WTC11 (cell line): ENCODE data around the gene DCAF6. TPM values are rescaled to one million over a fixed set of nuclear protein-coding genes. Genes with fewer than 3 reads are reported as not detected.

ENCODE experiments used
- ATAC-seq: fragments of 200-7000 bp; cut with Tn5 transposase; 2 replicates; pipeline ENCODE4 v1.10.0; 2021; ENCODE audit warnings: mild to moderate bottlenecking, moderate library complexity
- CTCF ChIA-PET: fragments of 300-600 bp; sonication (Branson Sonifier 250); formaldehyde crosslinking; loops from one replicate; lab custom pipeline; 2021; ENCODE audit warnings: antibody characterized with exemption; lab: Charles Lee
- POLR2A ChIA-PET: fragments of 350-600 bp; sonication (Branson Sonifier 250); formaldehyde crosslinking; loops from one replicate; lab custom pipeline; 2021; ENCODE audit warnings: antibody characterized with exemption; lab: Charles Lee
- DNase-seq: peaks from one replicate; pipeline ENCODE4 v3.0.0; 2021; ENCODE audit warnings: low spot score
- H3K27ac Mint-ChIP-seq: 2 replicates; pipeline ENCODE4 v1.8.0; 2021; ENCODE audit warnings: mixed read lengths
- H3K27me3 Mint-ChIP-seq: 2 replicates; pipeline ENCODE4 v1.8.0; 2021; ENCODE audit warnings: low read depth, mild to moderate bottlenecking, moderate library complexity, mixed read lengths
- H3K36me3 Mint-ChIP-seq: 2 replicates; pipeline ENCODE4 v1.8.0; 2021; ENCODE audit warnings: mixed read lengths
- H3K4me1 Mint-ChIP-seq: 2 replicates; pipeline ENCODE4 v1.8.0; 2022; ENCODE audit warnings: mixed read lengths
- H3K4me3 Mint-ChIP-seq: 2 replicates; pipeline ENCODE4 v1.8.0; 2021; ENCODE audit warnings: mild to moderate bottlenecking, moderate library complexity, mixed read lengths
- H3K9me3 Mint-ChIP-seq: 2 replicates; pipeline ENCODE4 v1.8.0; 2021; ENCODE audit warnings: mixed read lengths
- ELF4 ChIP-seq: sonication (generic); formaldehyde crosslinking; IDR thresholded peaks from 2 replicates; pipeline ENCODE4 v1.8.1; 2022; ENCODE audit warnings: low read depth, mild to moderate bottlenecking, moderate library complexity, missing genetic modification reagents
- GABPB1 ChIP-seq: sonication (generic); formaldehyde crosslinking; IDR thresholded peaks from 2 replicates; pipeline ENCODE4 v1.8.1; 2023; ENCODE audit warnings: mild to moderate bottlenecking, missing genetic modification reagents
- NFATC4 ChIP-seq: fragments of 250-450 bp; sonication (Bioruptor Pico); IDR thresholded peaks from 2 replicates; pipeline ENCODE4 v1.9.0; 2021; ENCODE audit warnings: mild to moderate bottlenecking
- NR1H2 ChIP-seq: sonication (generic); formaldehyde crosslinking; IDR thresholded peaks from 2 replicates; pipeline ENCODE4 v1.9.0; 2021; ENCODE audit warnings: mild to moderate bottlenecking, moderate library complexity, missing genetic modification reagents
- SMAD3 ChIP-seq: sonication (generic); formaldehyde crosslinking; IDR thresholded peaks from 2 replicates; pipeline ENCODE4 v1.8.0; 2022; ENCODE audit warnings: missing genetic modification reagents, mild to moderate bottlenecking, borderline replicate concordance
- ZBTB21 ChIP-seq: sonication (generic); formaldehyde crosslinking; IDR thresholded peaks from 2 replicates; pipeline ENCODE4 v1.8.1; 2023; ENCODE audit warnings: mild to moderate bottlenecking, missing genetic modification reagents, borderline replicate concordance
- ZBTB43 ChIP-seq: sonication (generic); formaldehyde crosslinking; IDR thresholded peaks from 2 replicates; pipeline ENCODE4 v1.8.1; 2023; ENCODE audit warnings: mild to moderate bottlenecking, missing genetic modification reagents
- ZNF263 ChIP-seq: sonication (generic); formaldehyde crosslinking; IDR thresholded peaks from 2 replicates; pipeline ENCODE4 v1.8.1; 2022; ENCODE audit warnings: low read depth, mild to moderate bottlenecking, moderate library complexity, missing genetic modification reagents
- ZNF317 ChIP-seq: sonication (generic); formaldehyde crosslinking; IDR thresholded peaks from 2 replicates; pipeline ENCODE4 v1.8.1; 2023; ENCODE audit warnings: low read depth, mild to moderate bottlenecking, moderate library complexity, missing genetic modification reagents, borderline replicate concordance
- ZNF671 ChIP-seq: fragments of 250-450 bp; sonication (Bioruptor Pico); IDR thresholded peaks from 2 replicates; pipeline ENCODE4 v1.8.0; 2021; ENCODE audit warnings: mild to moderate bottlenecking
- total RNA-seq: library from RNA; stranded (reverse); gene quantifications from 3 replicates; pipeline ENCODE4 v1.2.3, GENCODE V29; 2021
- TF ChIP-seq, protein P1 (sequence below): sonication (generic); formaldehyde crosslinking; IDR thresholded peaks from 2 replicates; pipeline ENCODE4 v1.8.1; 2022; ENCODE audit warnings: low read depth, missing genetic modification reagents, borderline replicate concordance
- TF ChIP-seq, protein P2 (sequence below): sonication (generic); formaldehyde crosslinking; IDR thresholded peaks from 2 replicates; pipeline ENCODE4 v1.8.0; 2022; ENCODE audit warnings: mild to moderate bottlenecking, missing genetic modification reagents
- TF ChIP-seq, protein P3 (sequence below): sonication (generic); formaldehyde crosslinking; IDR thresholded peaks from 2 replicates; pipeline ENCODE4 v1.8.0; 2022; ENCODE audit warnings: missing genetic modification reagents
- TF ChIP-seq, protein P4 (sequence below): sonication (generic); formaldehyde crosslinking; IDR thresholded peaks from 2 replicates; pipeline ENCODE4 v1.8.0; 2022; ENCODE audit warnings: mild to moderate bottlenecking, missing genetic modification reagents
- TF ChIP-seq, protein P5 (sequence below): sonication (generic); formaldehyde crosslinking; IDR thresholded peaks from 2 replicates; pipeline ENCODE4 v1.8.0; 2022; ENCODE audit warnings: mild to moderate bottlenecking, missing genetic modification reagents
- TF ChIP-seq, protein P6 (sequence below): sonication (generic); formaldehyde crosslinking; IDR thresholded peaks from 2 replicates; pipeline ENCODE4 v1.8.0; 2023; ENCODE audit warnings: missing genetic modification reagents

The DCAF6 gene
- total RNA-seq, 1 experiment from 2014 or later, result 13.5 TPM

DNA sequence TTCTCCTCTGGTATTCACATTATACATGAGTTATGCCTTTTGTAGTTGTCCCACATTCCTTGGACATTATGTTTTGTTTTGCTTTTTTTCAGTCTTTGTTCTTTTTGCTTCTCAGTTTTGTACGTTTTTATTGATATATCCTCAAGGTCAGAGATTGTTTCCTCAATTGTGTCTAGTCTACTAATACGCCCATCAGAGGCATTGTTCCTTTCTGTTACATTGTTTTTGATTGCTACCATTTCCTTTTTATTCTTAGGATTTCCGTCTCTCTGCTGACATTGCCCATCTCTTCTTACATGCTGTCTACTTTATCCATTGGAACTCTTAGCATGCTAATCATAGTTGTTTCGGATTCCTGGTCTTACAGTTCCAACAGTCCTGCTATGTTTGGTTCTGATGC lies 28.2 kb downstream of the DCAF6 start (continued):
- TF ChIP-seq, protein P1, sequence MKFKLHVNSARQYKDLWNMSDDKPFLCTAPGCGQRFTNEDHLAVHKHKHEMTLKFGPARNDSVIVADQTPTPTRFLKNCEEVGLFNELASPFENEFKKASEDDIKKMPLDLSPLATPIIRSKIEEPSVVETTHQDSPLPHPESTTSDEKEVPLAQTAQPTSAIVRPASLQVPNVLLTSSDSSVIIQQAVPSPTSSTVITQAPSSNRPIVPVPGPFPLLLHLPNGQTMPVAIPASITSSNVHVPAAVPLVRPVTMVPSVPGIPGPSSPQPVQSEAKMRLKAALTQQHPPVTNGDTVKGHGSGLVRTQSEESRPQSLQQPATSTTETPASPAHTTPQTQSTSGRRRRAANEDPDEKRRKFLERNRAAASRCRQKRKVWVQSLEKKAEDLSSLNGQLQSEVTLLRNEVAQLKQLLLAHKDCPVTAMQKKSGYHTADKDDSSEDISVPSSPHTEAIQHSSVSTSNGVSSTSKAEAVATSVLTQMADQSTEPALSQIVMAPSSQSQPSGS (CRISPR knock-in tag), result no peak

DNA sequence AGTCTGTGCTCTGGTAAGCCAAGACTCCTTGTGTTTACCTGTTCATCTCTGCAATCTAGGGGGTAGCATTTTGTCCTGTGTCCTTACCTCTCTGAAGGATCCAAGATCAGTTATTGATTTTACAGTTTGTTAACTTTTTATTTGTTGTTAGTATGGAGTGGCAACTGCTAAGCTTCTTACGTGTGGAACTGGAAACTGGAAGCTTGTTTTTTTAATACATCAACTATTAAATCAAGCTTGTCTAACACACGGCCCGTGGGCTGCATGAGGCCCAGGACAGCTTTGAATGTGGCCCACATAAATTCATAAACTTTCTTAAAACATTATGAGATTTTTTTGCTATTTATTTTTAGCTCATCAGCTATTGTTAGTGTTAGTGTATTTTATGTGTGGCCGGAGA lies 29.6 kb downstream of the DCAF6 start:
- TF ChIP-seq, protein P2, sequence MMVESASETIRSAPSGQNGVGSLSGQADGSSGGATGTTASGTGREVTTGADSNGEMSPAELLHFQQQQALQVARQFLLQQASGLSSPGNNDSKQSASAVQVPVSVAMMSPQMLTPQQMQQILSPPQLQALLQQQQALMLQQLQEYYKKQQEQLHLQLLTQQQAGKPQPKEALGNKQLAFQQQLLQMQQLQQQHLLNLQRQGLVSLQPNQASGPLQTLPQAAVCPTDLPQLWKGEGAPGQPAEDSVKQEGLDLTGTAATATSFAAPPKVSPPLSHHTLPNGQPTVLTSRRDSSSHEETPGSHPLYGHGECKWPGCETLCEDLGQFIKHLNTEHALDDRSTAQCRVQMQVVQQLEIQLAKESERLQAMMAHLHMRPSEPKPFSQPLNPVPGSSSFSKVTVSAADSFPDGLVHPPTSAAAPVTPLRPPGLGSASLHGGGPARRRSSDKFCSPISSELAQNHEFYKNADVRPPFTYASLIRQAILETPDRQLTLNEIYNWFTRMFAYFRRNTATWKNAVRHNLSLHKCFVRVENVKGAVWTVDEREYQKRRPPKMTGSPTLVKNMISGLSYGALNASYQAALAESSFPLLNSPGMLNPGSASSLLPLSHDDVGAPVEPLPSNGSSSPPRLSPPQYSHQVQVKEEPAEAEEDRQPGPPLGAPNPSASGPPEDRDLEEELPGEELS (CRISPR knock-in tag), result no peak
- no peak for TF ChIP-seq ZBTB43
- TF ChIP-seq, protein P3, sequence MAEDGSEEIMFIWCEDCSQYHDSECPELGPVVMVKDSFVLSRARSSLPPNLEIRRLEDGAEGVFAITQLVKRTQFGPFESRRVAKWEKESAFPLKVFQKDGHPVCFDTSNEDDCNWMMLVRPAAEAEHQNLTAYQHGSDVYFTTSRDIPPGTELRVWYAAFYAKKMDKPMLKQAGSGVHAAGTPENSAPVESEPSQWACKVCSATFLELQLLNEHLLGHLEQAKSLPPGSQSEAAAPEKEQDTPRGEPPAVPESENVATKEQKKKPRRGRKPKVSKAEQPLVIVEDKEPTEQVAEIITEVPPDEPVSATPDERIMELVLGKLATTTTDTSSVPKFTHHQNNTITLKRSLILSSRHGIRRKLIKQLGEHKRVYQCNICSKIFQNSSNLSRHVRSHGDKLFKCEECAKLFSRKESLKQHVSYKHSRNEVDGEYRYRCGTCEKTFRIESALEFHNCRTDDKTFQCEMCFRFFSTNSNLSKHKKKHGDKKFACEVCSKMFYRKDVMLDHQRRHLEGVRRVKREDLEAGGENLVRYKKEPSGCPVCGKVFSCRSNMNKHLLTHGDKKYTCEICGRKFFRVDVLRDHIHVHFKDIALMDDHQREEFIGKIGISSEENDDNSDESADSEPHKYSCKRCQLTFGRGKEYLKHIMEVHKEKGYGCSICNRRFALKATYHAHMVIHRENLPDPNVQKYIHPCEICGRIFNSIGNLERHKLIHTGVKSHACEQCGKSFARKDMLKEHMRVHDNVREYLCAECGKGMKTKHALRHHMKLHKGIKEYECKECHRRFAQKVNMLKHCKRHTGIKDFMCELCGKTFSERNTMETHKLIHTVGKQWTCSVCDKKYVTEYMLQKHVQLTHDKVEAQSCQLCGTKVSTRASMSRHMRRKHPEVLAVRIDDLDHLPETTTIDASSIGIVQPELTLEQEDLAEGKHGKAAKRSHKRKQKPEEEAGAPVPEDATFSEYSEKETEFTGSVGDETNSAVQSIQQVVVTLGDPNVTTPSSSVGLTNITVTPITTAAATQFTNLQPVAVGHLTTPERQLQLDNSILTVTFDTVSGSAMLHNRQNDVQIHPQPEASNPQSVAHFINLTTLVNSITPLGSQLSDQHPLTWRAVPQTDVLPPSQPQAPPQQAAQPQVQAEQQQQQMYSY (CRISPR knock-in tag), result no peak
- no peak for TF ChIP-seq ZNF263 (CRISPR knock-in tag)
- TF ChIP-seq NFATC4 (CRISPR knock-in tag), result no peak
- no peak for TF ChIP-seq ZBTB21 (CRISPR knock-in tag)
- no peak for TF ChIP-seq NR1H2
- no peak for TF ChIP-seq ZNF671 (CRISPR knock-in tag)
- TF ChIP-seq, protein P4, sequence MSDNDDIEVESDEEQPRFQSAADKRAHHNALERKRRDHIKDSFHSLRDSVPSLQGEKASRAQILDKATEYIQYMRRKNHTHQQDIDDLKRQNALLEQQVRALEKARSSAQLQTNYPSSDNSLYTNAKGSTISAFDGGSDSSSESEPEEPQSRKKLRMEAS (CRISPR knock-in tag), result no peak
- TF ChIP-seq GABPB1 (CRISPR knock-in tag), result no peak
- TF ChIP-seq SMAD3 (CRISPR knock-in tag), result no peak
- TF ChIP-seq, protein P5, sequence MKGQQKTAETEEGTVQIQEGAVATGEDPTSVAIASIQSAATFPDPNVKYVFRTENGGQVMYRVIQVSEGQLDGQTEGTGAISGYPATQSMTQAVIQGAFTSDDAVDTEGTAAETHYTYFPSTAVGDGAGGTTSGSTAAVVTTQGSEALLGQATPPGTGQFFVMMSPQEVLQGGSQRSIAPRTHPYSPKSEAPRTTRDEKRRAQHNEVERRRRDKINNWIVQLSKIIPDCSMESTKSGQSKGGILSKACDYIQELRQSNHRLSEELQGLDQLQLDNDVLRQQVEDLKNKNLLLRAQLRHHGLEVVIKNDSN (CRISPR knock-in tag), result no peak
- TF ChIP-seq ZNF317 (CRISPR knock-in tag), result no peak
- TF ChIP-seq ELF4, result no peak
- TF ChIP-seq, protein P6, sequence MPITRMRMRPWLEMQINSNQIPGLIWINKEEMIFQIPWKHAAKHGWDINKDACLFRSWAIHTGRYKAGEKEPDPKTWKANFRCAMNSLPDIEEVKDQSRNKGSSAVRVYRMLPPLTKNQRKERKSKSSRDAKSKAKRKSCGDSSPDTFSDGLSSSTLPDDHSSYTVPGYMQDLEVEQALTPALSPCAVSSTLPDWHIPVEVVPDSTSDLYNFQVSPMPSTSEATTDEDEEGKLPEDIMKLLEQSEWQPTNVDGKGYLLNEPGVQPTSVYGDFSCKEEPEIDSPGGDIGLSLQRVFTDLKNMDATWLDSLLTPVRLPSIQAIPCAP, result no peak
- Mint-ChIP-seq H3K27ac (0 out of 2 replicates have a peak overlapping the region, but pooled peaks have one; percentile 2), H3K27me3 (no peaks in the 10 kb centered on the region), H3K9me3 (peaks cover 3% of the 10 kb centered on the region; the same call in 1 of the 2 replicates), H3K36me3 (peaks cover 7% of the 10 kb centered on the region), H3K4me3 (no peak overlapping the region), H3K4me1 (no peaks in the 10 kb centered on the region)
- DNase-seq (no peak), ATAC-seq (no peak)
- POLR2A ChIA-PET, result no interaction called here
- CTCF ChIA-PET, result no interaction called here
